ENCODE measurements around the gene FOXO1.

GRCh38 chr13:40540328-40541044 lies 126.0 kb downstream of the FOXO1 start:
- TF ChIP-seq POLR2AphosphoS5 (IDR thresholded peaks at IDR 0.05; ENCODE audit: low read depth, low read length) (no peak), TAF1 (IDR thresholded peaks at IDR 0.05; ENCODE audit: borderline replicate concordance, low read depth, low read length) (no peak), POLR2A (IDR thresholded peaks at IDR 0.05; ENCODE audit: low read depth, low read length) (no peak)

Measured in GM12892 (cell line).